Measurements from ENCODE around the gene SLC33A1.
"Not testable (repeated sequence)": the region's sequence is repeated elsewhere in the genome, so short reads cannot be mapped to it uniquely, and the experiment has no call there.

SLC33A1 gene

DNA sequence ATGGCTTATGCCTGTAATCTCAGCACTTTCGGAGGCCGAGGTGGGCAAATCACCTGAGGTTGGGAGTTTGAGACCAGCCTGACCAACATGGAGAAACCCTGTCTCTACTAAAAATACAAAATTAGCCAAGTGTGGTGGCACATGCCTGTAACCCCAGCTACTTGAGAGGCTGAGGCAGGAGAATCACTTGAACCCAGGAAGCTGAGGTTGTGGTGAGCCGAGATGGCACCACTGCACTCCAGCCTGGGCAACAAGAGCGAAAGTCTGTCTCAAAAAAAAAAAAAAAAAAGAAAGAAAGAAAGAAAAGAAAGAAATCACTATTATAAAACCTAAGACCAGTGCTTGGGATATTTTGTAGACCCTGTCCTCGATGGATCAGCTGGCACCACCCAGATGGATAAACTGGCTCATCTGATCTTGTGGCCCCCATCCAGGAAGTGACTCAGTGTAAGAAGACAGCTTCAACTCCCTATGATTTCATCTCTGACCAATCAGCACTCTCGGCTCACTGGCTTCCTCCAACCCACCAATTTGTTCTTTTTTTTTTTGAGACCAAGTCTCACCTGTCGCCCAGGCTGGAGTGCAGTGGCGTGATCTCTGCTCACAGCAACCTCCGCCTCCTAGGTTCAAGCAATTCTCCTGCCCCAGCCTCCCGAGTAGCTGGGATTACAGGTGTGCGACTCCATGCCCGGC lies 8.2 kb upstream of the SLC33A1 start:
- not testable (repeated sequence) for H3K4me3 ChIP-seq (ENCODE audit: low read depth, low read length)

GRCh38 chr3:155861476-155862183 lies 7.4 kb upstream of the SLC33A1 start:
- H3K4me3 ChIP-seq (ENCODE audit: low read depth, low read length) = no peak overlapping the region

- H3K4me3 ChIP-seq (ENCODE audit: low read depth, low read length) = not testable (repeated sequence)
Observed at GRCh38 chr3:155860424-155860823, 6.2 kb upstream of the SLC33A1 start.

DNA sequence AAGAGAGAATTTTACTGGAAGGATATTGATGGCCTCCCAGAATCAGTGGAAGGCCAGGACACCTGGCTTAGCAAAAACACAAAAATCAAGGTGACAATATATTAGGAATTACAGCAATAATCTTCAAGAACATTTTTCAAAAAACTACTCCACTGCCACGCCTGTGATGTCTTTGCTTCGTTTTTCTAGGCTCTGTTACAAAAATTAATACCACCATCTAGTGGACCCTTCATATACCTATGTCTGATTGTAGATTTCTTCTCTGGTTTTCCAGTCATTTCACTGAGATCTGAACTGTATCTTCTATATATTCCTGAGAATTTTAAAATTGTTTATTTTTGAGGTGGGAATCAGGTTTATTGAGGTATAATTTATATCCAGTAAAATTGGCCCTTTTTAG lies 5.6 kb upstream of the SLC33A1 start:
- no peak overlapping the region for H3K4me3 ChIP-seq (ENCODE audit: low read depth, low read length)

GRCh38 chr3:155853214-155854140 lies 750 bp downstream of the SLC33A1 start:
- peak overlapping the region; percentile 94 for H3K4me3 ChIP-seq (ENCODE audit: low read depth, low read length)

- H3K4me3 ChIP-seq (ENCODE audit: low read depth, low read length) = peak overlapping the region; percentile 94
Observed at GRCh38 chr3:155852341-155852740, 1.9 kb downstream of the SLC33A1 start.

DNA sequence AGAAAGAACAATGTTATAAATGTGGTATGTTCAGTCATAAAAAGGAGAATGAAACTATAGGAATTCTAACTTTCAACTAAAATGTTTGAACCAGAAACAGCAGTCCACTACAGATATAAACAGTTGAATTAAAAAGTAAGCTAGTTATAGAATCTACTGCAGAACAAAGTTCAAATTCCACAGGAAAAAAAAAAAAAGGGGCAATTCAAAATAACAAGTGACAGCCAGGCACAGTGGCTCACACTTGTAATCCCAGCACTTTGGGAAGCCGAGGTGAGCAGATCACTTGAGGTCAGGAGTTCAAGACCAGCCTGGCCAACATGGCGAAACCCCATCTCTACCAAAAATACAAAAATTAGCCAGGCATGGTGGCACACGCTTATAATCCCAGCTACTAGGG lies 4.8 kb downstream of the SLC33A1 start:
- not testable (repeated sequence) for H3K4me3 ChIP-seq (ENCODE audit: low read depth, low read length)

DNA sequence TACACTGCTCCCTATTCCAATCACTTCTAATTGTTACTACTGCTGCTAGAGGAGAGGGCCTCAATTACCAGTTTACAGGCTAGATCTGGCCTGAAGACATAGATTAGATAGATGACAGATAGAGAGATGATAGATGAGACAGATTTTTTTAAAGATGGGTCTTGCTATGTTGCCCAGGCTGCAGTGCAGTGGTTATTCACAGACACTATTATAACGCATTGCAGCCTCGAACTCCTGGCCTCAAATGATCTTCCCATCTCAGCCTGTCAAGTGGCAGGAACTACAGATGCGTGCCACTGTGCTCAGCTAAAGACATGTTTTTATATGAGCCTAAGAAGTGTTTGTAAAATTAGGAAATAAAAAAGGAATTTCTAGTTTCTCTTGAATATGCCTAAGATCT lies 6.2 kb downstream of the SLC33A1 start:
- H3K4me3 ChIP-seq (ENCODE audit: low read depth, low read length) = no peak overlapping the region

DNA sequence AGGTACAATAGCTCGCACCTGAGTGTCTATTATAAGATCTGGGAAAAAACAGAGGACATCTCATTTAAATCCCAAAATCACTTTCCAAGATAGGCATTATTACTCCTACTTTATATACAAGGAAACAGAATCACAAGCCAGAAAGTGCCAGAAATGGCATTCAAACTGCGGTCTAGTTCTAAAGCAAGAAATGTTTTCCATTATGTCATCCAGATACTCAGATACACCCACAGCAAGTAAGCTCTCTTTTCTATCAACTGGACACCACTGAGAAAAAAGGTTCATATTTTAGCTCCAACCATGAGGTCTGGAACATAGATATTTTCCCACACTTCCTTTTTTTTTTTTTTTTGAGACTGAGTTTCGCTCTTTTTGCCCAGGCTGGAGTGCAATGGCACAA lies 8.1 kb downstream of the SLC33A1 start:
- no peak overlapping the region for H3K4me3 ChIP-seq (ENCODE audit: low read depth, low read length)

GRCh38 chr3:155843569-155843968 lies 10.7 kb downstream of the SLC33A1 start:
- no peak overlapping the region for H3K4me3 ChIP-seq (ENCODE audit: low read depth, low read length)

DNA sequence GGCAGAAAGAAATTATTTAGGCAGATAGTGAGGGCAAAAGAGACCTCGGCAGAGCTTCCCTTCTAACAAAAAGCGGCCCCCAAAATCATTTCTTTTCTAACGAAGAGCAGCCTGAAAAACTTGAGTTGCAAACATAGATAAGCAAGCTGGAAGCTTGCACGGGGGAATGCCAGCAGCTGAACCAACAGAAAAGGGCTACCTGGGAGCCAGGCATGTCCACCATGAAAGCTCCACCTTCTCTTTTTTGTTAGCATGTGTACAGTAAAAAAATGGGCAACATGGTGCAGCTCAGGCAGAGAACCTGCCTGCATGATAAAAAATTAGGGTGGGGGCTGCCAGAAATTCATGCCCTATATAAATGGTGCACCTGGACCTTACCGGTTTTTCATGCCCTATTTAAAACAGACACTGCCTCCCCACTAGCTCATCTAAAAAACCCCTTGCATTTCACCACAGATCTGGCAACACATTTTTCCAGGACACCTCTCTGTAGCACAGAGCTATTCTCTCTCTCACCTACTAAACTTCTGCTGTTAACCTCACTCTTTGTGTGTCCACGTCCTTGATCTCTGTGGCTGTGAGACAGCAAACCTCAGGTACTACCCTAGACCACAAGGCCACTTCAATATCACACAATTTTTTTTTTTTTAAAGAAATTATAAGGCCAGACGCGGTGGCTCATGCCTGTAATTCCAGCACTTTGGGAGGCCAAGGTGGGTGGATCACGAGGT lies 18.7 kb downstream of the SLC33A1 start:
- no peak overlapping the region for H3K4me3 ChIP-seq (ENCODE audit: low read depth, low read length)

- not testable (repeated sequence) for H3K4me3 ChIP-seq (ENCODE audit: low read depth, low read length)
Observed at GRCh38 chr3:155828490-155829098, 25.6 kb downstream of the SLC33A1 start.

DNA sequence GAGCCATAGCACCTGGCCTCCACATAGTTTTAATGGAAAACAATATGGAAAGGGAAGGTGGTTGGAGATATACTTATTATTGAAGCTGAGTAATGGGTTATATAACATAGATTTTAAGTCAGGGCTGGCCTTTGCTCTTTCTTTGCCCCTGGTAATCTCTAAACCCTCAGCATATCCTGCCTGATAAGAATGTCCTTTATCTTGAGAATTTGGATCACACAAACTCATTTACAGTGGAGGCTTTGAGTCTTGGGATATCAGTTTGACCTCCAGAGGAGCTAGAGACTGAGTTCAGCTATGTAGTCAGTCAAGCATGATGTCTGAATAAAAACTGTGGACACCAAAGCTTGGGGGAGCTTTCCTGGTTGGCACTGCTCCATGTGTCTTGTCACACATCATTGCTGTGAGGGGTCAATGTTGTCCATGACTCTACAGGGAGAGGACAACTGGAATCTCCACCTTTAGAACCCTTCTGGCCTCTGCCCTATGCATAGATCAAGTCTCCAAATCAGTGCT lies 39.1 kb downstream of the SLC33A1 start:
- no peak overlapping the region for H3K4me3 ChIP-seq (ENCODE audit: low read depth, low read length)

DNA sequence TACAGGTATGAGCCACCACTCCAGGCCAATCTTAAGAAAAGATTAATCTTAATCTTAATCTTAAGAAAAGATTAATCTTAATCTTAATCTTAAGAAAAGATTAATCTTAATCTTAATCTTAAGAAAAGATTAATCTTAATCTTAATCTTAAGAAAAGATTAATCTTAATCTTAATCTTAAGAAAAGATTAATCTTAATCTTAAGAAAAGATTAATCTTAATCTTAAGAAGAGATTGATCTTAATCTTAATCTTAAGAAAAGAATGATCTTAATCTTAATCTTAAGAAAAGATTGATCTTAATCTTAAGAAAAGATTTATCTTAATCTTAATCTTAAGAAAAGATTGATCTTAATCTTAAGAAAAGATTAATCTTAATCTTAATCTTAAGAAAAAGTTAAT lies 41.0 kb downstream of the SLC33A1 start:
- not testable (repeated sequence) for H3K4me3 ChIP-seq (ENCODE audit: low read depth, low read length)

DNA sequence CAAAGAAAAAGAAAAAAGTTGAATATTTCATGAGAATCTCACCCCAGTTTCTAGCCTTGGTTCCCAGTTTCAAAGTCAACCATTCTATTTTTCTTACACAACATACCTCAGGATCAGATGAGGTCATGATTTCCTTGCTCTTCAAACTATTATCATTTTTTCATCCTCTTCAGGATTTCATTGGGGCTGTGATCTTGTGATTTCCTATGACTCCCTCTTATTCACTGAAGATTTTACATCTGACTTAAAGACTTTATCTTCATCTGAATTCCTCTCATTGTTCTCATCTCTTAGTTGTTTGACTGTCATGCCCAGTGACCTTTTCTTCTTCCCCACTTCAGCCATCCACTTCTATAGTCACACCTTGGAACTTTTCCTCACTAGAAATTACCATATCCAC lies 45.0 kb downstream of the SLC33A1 start:
- no peak overlapping the region for H3K4me3 ChIP-seq (ENCODE audit: low read depth, low read length)

- no peak overlapping the region for H3K4me3 ChIP-seq (ENCODE audit: low read depth, low read length)
Observed at GRCh38 chr3:155807823-155808222, 46.4 kb downstream of the SLC33A1 start.

- H3K4me3 ChIP-seq (ENCODE audit: low read depth, low read length) = peak within 1 kb of the TSS; percentile 69
Observed at GRCh38 chr3:155805802-155806618, 48.2 kb downstream of the SLC33A1 start, which contains the start of gene C3orf33. Gene C3orf33, minus strand, starts transcription at chr3:155806278. Its CDS starts 26 bp downstream, at chr3:155806252.

DNA sequence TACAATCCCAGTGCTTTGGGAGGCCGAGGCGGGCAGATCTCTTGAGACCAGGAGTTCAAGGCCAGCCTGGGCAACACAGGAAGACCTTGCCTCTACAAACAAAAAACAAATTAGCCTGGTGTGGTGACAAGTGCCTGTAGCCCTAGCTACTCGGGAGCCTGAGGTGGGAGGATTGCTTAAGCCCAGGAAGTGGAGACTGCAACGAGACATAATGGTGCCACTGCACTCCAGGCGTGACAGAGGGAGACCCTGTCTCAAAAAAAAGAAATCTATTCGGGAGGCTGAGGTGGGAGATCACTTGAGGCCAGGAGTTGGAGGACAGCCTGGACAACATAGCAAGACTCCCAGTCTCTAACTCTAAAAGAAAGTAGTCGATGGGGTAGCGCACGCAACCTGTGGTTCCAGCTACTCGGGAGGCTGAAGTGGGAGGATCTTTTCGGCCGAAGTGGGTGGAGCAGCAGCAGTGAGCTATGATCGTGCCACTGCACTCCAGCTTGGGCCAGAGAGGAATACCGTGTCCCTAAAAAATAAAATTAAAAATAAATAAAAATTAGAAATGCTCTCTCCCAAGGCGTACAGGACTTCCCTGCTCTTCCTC lies 48.9 kb downstream of the SLC33A1 start:
- peak overlapping the region; percentile 69 for H3K4me3 ChIP-seq (ENCODE audit: low read depth, low read length)

DNA sequence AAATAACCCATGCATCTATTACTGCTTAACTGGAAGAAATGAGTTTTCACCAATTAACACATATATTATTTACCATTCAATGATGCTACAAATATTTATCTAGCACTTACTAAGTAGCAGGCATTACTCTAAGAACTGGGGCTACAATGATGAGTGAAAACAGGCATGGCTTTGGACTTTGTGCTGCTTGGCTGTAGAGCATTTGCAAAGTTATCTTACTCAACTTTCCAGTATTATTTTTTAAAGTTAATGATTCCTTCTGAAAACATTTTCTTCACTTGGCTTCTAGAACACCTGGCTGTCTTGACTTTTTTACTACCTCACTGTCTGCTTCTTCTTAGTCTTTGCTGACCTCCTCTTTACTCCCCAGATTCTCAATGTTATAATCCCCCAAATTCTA lies 49.9 kb downstream of the SLC33A1 start:
- H3K4me3 ChIP-seq (ENCODE audit: low read depth, low read length) = no peak overlapping the region

All from iPS-11a (cell line).